ACC112 (cell line): ENCODE data around the gene ZFP36L1.

Experiments used
- H2AFZ ChIP-seq: fragments of 200-600 bp; sonication (generic); one replicate; pipeline ENCODE4 v1.6.0; 2017; ENCODE audit warnings: antibody characterized with exemption, low read length; ENCODE audit not compliant: unreplicated experiment
- H3K27ac ChIP-seq: fragments of 200-600 bp; sonication (generic); 2 replicates; pipeline ENCODE4 v1.5.1; 2014; ENCODE audit warnings: low read depth, mild to moderate bottlenecking, antibody characterized with exemption, low read length, moderate library complexity
- H3K27me3 ChIP-seq: fragments of 200-600 bp; sonication (generic); 2 replicates; pipeline ENCODE4 v1.6.1; 2014; ENCODE audit warnings: mild to moderate bottlenecking, antibody characterized with exemption, low read length, moderate library complexity, mixed read lengths; ENCODE audit not compliant: insufficient read depth
- H3K36me3 ChIP-seq: fragments of 200-600 bp; sonication (generic); 2 replicates; pipeline ENCODE4 v1.6.1; 2016; ENCODE audit warnings: mild to moderate bottlenecking, antibody characterized with exemption, low read length, moderate library complexity, mixed read lengths; ENCODE audit not compliant: insufficient read depth
- H3K4me1 ChIP-seq: fragments of 200-600 bp; sonication (generic); one replicate; pipeline ENCODE4 v1.6.1; 2016; ENCODE audit warnings: low read length, mixed read lengths; ENCODE audit not compliant: insufficient read depth, unreplicated experiment, control insufficient read depth
- H3K4me3 ChIP-seq: fragments of 200-600 bp; sonication (generic); 2 replicates; pipeline ENCODE4 v1.5.1; 2014; ENCODE audit warnings: mild to moderate bottlenecking, low read depth, low read length
- H3K79me2 ChIP-seq: fragments of 200-600 bp; sonication (generic); one replicate; pipeline ENCODE4 v1.6.0; 2016; ENCODE audit warnings: low read length; ENCODE audit not compliant: control insufficient read depth, unreplicated experiment, insufficient read depth

The ZFP36L1 gene

DNA sequence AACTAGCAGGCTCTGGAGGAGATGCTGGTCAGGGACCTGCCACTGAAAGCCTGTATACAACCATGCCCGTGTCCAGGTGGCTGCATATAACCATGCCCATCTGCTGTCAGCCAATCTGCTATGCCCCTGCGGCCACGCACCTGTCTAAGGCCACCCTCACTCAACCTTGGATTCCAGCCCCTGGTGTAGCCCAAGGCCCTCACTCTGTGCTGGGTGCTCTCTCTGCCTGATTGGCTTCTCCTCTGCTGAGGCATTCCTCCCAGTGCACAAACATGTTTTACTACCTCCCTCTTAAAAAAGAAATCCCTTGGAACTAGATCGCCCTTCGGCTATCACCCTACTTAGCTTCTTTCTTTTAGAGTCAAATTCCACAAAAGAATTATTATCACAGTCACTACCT lies 45.5 kb downstream of the ZFP36L1 start:
- Histone ChIP-seq H2AFZ (no peak overlapping the region), H3K4me3 (no peak overlapping the region), H3K4me1 (no peaks in the 10 kb centered on the region), H3K27ac (no peak overlapping the region), H3K27me3 (no peaks in the 10 kb centered on the region), H3K36me3 (no peaks in the 10 kb centered on the region), H3K79me2 (no peaks in the 10 kb centered on the region)

GRCh38 chr14:68744613-68745012 lies 48.3 kb downstream of the ZFP36L1 start:
- H3K27me3 ChIP-seq: no peaks in the 10 kb centered on the region
- H3K79me2 ChIP-seq: no peaks in the 10 kb centered on the region
- no peaks in the 10 kb centered on the region for H3K4me1 ChIP-seq
- H3K4me3 ChIP-seq: no peak overlapping the region
- H2AFZ ChIP-seq: no peak overlapping the region
- H3K27ac ChIP-seq: no peak overlapping the region
- H3K36me3 ChIP-seq: no peaks in the 10 kb centered on the region

GRCh38 chr14:68741839-68742470 lies 50.9 kb downstream of the ZFP36L1 start:
- no peak overlapping the region for H3K4me3 ChIP-seq
- no peaks in the 10 kb centered on the region for H3K79me2 ChIP-seq
- no peaks in the 10 kb centered on the region for H3K4me1 ChIP-seq
- H3K27ac ChIP-seq: no peak overlapping the region
- no peak overlapping the region for H2AFZ ChIP-seq
- H3K27me3 ChIP-seq: no peaks in the 10 kb centered on the region
- no peaks in the 10 kb centered on the region for H3K36me3 ChIP-seq

- Histone ChIP-seq H3K27me3 (no peaks in the 10 kb centered on the region), H3K36me3 (no peaks in the 10 kb centered on the region), H2AFZ (no peak overlapping the region), H3K4me1 (no peaks in the 10 kb centered on the region), H3K79me2 (no peaks in the 10 kb centered on the region), H3K4me3 (no peak overlapping the region), H3K27ac (no peak overlapping the region)
These were observed 51.4 kb downstream of the ZFP36L1 start for GRCh38 chr14:68741477-68741791.

GRCh38 chr14:68740788-68741476 lies 51.9 kb downstream of the ZFP36L1 start:
- Histone ChIP-seq H3K4me1 (no peaks in the 10 kb centered on the region), H3K36me3 (no peaks in the 10 kb centered on the region), H2AFZ (no peak overlapping the region), H3K79me2 (no peaks in the 10 kb centered on the region), H3K27ac (no peak overlapping the region), H3K27me3 (no peaks in the 10 kb centered on the region), H3K4me3 (no peak overlapping the region)

DNA sequence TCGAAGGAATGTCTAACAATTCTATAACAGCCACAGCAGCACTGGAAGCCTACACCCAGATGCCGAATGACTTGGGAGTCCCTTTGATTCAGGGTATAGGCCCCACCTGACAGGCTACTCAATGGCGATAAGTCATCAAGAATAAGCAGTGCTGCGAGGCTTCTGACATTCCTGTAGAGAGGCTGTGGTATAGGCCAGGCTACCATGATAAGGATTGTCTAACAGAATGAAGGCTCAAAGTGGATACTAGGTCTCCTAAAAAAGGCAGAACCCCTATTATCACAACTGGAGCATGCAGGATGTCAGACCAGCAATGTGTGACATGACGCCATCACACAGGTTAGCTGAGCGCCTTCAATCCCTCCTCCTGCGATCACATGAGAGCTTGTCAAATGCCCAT lies 53.2 kb downstream of the ZFP36L1 start:
- Histone ChIP-seq H3K36me3 (no peaks in the 10 kb centered on the region), H3K4me3 (no peak overlapping the region), H3K27me3 (no peaks in the 10 kb centered on the region), H3K4me1 (no peaks in the 10 kb centered on the region), H2AFZ (no peak overlapping the region), H3K27ac (no peak overlapping the region), H3K79me2 (no peaks in the 10 kb centered on the region)

DNA sequence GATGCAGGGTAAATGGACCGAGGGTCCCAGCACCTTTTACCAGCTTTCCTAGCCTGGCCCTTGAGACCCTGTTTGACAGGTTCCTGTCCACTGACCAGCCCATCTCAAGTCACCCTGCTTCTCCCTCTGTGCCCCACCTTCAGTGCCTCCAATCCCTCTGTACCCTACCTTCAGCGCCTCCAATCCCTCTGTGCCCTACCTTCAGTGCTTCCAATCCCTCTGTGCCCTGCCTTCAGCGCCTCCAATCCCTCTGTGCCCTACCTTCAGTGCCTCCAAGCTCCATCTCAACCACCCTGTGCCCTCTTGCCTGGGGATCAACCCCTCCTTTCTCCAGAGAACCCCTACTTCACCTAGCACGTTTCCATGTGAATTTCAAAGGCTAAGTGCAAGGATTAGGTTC lies 54.3 kb downstream of the ZFP36L1 start:
- Histone ChIP-seq H3K36me3 (no peaks in the 10 kb centered on the region), H3K4me1 (no peaks in the 10 kb centered on the region), H3K27ac (no peak overlapping the region), H2AFZ (no peak overlapping the region), H3K27me3 (no peaks in the 10 kb centered on the region), H3K4me3 (no peak overlapping the region), H3K79me2 (no peaks in the 10 kb centered on the region)
